HEK293T (cell line): ENCODE data around the gene KYNU.
A peak's percentile ranks its signal among the peaks of the same experiment; 100 is the strongest.

Source experiments
- CTCF ChIA-PET: fragments of 350-600 bp; formaldehyde crosslinking; extraction: SDS; loops from one replicate; lab custom pipeline; 2021; ENCODE audit warnings: antibody characterized with exemption, inconsistent platforms; lab: Yijun Ruan, JAX
- POLR2A ChIA-PET: fragments of 350-600 bp; formaldehyde crosslinking; extraction: SDS; loops from one replicate; lab custom pipeline; 2020; ENCODE audit warnings: antibody characterized with exemption, inconsistent platforms; lab: Yijun Ruan, JAX
- DNase-seq: peaks from one replicate; pipeline ENCODE4 v3.0.0; 2012; ENCODE audit warnings: mixed read lengths; ENCODE audit errors: extremely low spot score
- ARNT ChIP-seq: fragments of 450-650 bp; IDR thresholded peaks from 2 replicates; pipeline ENCODE4 v1.6.1; 2017; ENCODE audit warnings: mild to moderate bottlenecking
- BHLHE40 ChIP-seq: fragments of 450-650 bp; IDR thresholded peaks from 2 replicates; pipeline ENCODE4 v1.6.1; 2016; ENCODE audit warnings: mild to moderate bottlenecking, moderate library complexity, borderline replicate concordance
- CTBP1 ChIP-seq: fragments of 450-650 bp; IDR thresholded peaks from 2 replicates; pipeline ENCODE4 v1.6.1; 2016; ENCODE audit warnings: borderline replicate concordance
- ELF4 ChIP-seq: fragments of 450-650 bp; IDR thresholded peaks from 2 replicates; pipeline ENCODE4 v1.6.1; 2017; ENCODE audit warnings: antibody characterized with exemption
- FOXA1 ChIP-seq: fragments of 450-650 bp; IDR thresholded peaks from 2 replicates; pipeline ENCODE4 v1.6.1; 2016; ENCODE audit warnings: mild to moderate bottlenecking
- FOXK2 ChIP-seq: fragments of 450-650 bp; IDR thresholded peaks from 2 replicates; pipeline ENCODE4 v1.6.1; 2016; ENCODE audit warnings: mild to moderate bottlenecking
- FOXM1 ChIP-seq: fragments of 450-650 bp; IDR thresholded peaks from 2 replicates; pipeline ENCODE4 v1.6.1; 2017; ENCODE audit warnings: mild to moderate bottlenecking, borderline replicate concordance
- HDGF ChIP-seq: fragments of 450-650 bp; IDR thresholded peaks from 2 replicates; pipeline ENCODE4 v1.6.1; 2017; ENCODE audit warnings: antibody characterized with exemption, borderline replicate concordance
- L3MBTL2 ChIP-seq: fragments of 450-650 bp; conservative IDR thresholded peaks from 2 replicates; pipeline ENCODE4 v1.6.1; 2016; ENCODE audit warnings: mild to moderate bottlenecking
- LEF1 ChIP-seq: fragments of 450-650 bp; IDR thresholded peaks from 2 replicates; pipeline ENCODE4 v1.6.1; 2017; ENCODE audit warnings: mild to moderate bottlenecking, borderline replicate concordance
- NFRKB ChIP-seq: fragments of 450-650 bp; IDR thresholded peaks from 2 replicates; pipeline ENCODE4 v1.6.1; 2016; ENCODE audit warnings: mild to moderate bottlenecking, moderate library complexity
- PKNOX1 ChIP-seq: fragments of 450-650 bp; IDR thresholded peaks from 2 replicates; pipeline ENCODE4 v1.6.1; 2016
- SP1 ChIP-seq: fragments of 450-650 bp; IDR thresholded peaks from 2 replicates; pipeline ENCODE4 v1.6.1; 2017
- SUZ12 ChIP-seq: fragments of 450-650 bp; IDR thresholded peaks from 2 replicates; pipeline ENCODE4 v1.6.1; 2016; ENCODE audit warnings: mild to moderate bottlenecking
- TARDBP ChIP-seq: fragments of 450-650 bp; IDR thresholded peaks from 2 replicates; pipeline ENCODE4 v1.6.1; 2016
- ZNF384 ChIP-seq: fragments of 450-650 bp; IDR thresholded peaks from 2 replicates; pipeline ENCODE4 v1.6.1; 2016

Gene KYNU

DNA sequence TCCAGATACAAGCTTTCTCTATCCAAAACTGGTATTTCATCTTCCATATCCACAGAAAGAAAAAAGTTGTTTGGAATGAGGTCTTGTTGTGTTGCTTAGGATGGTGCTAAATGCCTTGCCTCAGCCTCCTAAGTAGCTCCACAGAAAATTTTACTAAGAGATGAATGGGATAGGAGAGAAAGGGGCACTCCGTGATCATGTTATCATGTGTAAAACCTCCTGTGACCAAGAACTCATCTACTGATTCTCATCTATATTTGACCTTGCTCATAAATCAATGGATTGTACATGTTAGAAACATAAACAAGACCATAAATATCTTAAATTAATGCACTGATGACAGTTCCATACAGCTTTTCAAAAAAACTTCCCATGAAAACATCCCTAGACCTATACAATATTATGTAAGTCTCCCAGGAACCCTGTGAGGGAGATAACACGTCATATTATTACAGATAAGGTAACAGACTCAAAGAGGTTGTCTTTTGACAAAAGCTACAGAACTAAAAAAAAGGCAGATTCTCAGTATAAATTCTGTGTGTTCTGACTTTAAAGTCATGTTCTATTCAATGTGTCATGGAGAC, 29.3 kb upstream of the KYNU start:
- DNase-seq, result no peak
- TF ChIP-seq PKNOX1 (0 out of 2 replicates have a peak, but pooled peaks have one; percentile 10), L3MBTL2 (no peak), SUZ12 (no peak)
- POLR2A ChIA-PET, result no interaction called here
- CTCF ChIA-PET, result no interaction called here

DNA sequence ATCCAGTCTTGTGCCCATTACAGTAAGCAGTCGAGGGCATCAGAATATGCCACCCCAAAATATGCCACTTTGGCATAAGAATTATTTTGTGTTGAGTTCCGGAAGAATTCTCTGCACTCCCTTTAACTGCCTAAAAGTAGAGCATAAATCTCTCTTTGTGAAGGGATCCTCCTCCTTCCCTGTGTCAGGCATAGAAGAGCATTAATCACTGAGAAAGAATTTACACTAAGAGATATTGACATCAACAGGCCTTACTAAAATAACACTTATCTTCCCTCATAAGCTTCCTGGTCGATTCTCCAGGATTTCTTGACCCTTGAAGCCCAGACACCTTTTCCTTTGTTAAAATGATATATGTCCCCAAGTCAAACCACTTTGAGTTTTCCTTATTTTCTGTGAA, 27.6 kb upstream of the KYNU start:
- ChIA-PET CTCF (no interaction called here), POLR2A (no interaction called here)
- TF ChIP-seq FOXK2 (no peak), ARNT (no peak), CTBP1 (no peak), SP1 (no peak), TARDBP (no peak), L3MBTL2 (no peak), SUZ12 (no peak), ZNF384 (no peak), NFRKB (no peak), FOXM1 (no peak), HDGF (no peak)
- DNase-seq, result no peak

- TF ChIP-seq CTBP1, result no peak
- no peak for TF ChIP-seq FOXK2
- no peak for TF ChIP-seq ARNT
- TF ChIP-seq SP1, result no peak
- no peak for TF ChIP-seq HDGF
- TF ChIP-seq TARDBP, result no peak
- TF ChIP-seq ZNF384, result no peak
- no peak for TF ChIP-seq SUZ12
- no peak for TF ChIP-seq LEF1
- no peak for TF ChIP-seq NFRKB
- no peak for TF ChIP-seq ELF4
- no peak for TF ChIP-seq BHLHE40
- no peak for DNase-seq
- POLR2A ChIA-PET, result no interaction called here
- CTCF ChIA-PET, result no interaction called here
These were observed 23.6 kb upstream of the KYNU start for GRCh38 chr2:142853912-142854311.

- ChIA-PET POLR2A (no interaction called here), CTCF (interaction anchor here (0.6 kb wide), 2 partner anchors 121 to 364 kb away, joined by 3 to 6 read pairs; no protein-coding TSS in a partner anchor)
- no peak for TF ChIP-seq FOXM1
- no peak for TF ChIP-seq BHLHE40
- TF ChIP-seq L3MBTL2, result no peak
- TF ChIP-seq FOXA1, result no peak
- no peak for TF ChIP-seq ARNT
- TF ChIP-seq SP1, result no peak
- TF ChIP-seq PKNOX1, result no peak
- DNase-seq, result no peak
These were observed 20.0 kb upstream of the KYNU start for GRCh38 chr2:142857256-142858164.

DNA sequence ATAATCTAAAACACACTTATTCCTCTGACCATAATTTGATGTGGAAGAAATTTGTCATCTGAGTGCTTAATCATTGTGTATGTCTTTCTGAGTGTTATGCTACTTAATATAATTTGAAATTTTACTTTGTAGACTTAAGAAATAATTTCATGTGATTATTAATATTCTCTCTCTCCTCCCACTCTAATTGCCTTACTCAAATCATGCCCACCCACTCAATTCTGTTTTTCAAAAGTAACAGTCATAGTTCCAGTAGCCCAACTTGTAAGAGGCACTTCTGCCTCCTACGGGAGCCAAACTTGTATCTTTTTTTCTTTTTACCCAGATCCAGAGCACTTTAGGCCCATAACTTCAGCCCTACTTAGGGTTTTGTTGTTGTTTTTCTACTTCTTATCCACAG, 18.5 kb upstream of the KYNU start:
- POLR2A ChIA-PET, result no interaction called here
- CTCF ChIA-PET, result no interaction called here
- TF ChIP-seq BHLHE40 (no peak), ZNF384 (no peak), FOXK2 (no peak), PKNOX1 (no peak), TARDBP (no peak), LEF1 (no peak), SUZ12 (no peak), HDGF (no peak)
- DNase-seq, result no peak

DNA sequence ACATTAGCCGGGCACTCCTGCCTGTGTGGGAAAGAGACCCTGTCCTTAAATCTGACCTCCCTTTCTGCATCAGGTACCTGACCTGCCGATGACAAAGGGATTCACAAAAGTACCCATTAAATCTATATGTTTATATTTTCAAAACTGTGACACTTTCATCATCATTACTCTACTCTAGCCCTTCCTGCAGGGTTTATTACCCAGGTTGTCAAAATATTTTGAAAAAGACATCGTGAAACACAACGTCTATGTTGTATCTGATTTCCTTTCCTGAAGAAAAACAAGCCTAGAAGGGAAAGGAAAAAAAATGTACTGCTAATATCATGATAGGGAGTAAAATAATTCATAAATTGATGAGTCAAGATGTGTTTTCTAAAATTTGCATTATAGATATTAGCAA, 15.2 kb upstream of the KYNU start:
- TF ChIP-seq SUZ12 (no peak), ZNF384 (no peak), ELF4 (no peak), LEF1 (no peak)
- DNase-seq, result no peak
- ChIA-PET POLR2A (no interaction called here), CTCF (no interaction called here)

DNA sequence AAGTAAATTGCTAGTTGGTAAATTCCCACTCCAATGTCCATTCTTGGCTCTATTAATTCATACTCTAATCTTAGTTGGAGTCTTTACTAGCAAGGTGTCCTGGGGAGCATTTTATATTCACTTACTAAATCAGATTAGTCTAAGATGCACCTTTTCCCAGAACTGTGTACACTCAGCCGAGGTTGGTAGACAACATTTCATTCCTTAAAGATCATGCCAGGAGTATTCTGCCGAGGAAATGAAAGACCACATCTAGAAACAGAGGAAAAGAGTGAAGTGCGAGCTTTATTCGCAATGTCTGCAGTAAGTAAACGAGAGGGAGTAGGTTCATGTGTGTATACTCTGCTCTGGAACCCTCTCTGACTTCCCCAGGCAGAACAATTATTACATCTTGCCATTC, 14.6 kb upstream of the KYNU start:
- DNase-seq, result no peak
- CTCF ChIA-PET, result no interaction called here
- no peak for TF ChIP-seq NFRKB
- TF ChIP-seq ELF4, result no peak
- no peak for TF ChIP-seq LEF1
- no peak for TF ChIP-seq FOXA1
- TF ChIP-seq PKNOX1, result no peak
- TF ChIP-seq TARDBP, result no peak
- no peak for TF ChIP-seq HDGF
- POLR2A ChIA-PET, result no interaction called here
